Measurements from ENCODE around the gene CAPN5.

The CAPN5 gene

GRCh38 chr11:77080643-77081210 is 14.0 kb downstream of the CAPN5 start:
- intact Hi-C loops (cut with DNase I): no loop called here

DNA sequence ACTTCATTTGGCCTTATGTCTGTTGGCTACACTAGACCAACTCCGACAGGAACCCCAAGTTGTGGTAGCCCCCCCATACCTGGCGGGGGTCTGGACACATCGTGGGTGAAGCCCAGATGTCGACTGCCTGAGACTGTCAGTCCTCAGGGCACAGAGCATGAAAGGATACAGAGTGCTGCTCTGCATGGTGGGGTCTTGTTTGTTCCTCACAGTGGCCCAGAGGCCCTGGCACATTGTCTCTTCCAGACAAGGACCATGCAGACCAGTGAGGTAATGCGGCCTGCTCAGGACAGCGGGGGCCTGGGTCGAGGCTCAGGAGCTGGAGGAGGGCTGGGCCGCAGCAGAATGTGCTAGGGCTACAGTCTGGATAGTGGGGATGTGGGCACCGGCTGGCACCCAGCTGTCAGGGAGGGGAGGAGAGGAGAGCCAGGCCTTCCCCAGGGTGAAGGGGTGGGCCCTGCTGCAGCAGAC is 14.6 kb downstream of the CAPN5 start:
- DNase-seq: peak in 4 of 10 donors; percentile 7 to 78 (median 44)
- intact Hi-C loops (cut with DNase I): no loop called here

More at GRCh38 chr11:77080643-77081210, 14.0 kb downstream of the CAPN5 start:
- peak in 4 of 10 donors; percentile 2 to 51 (median 6) for DNase-seq

GRCh38 chr11:77081976-77082836 is 15.4 kb downstream of the CAPN5 start:
- DNase-seq: peak in 6 of 10 donors; percentile 2 to 86 (median 30)
- intact Hi-C loops (cut with DNase I): no loop called here

DNA sequence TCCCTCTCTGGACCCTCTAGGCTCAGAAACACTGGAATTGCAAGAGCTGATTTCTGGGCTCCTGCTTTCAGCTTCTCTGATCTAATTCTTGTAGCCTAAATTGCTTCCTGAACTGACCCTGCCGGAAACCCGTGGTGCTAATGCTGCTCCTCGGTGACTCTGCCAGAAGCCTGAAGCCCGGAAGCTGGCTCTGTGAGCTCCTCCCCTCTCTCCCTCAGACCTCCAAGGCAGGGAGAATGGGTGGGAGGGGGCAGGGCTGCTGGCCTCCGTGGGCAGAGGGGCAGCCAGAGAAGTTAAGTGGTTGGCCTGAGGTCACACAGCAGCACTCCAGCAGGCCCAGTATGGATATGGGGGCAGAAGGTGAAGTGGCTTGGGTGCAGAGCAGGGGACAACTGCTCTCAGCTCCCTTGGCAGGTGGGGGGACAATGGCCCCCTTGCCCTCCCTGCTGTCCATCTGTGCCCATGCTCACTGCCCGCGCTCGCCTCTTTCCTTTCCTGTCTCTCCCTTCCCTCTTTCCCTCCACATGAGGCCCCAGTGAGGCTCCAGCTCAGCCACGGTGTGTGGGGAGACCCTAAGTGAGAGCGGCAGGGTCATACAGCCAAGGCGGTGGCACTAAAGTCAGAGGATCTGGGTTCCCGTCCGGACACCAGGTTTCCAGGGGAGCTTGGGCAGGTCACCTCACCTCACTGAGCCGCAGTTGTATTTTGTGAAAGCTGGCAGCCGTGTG is 16.2 kb downstream of the CAPN5 start:
- DNase-seq: peak in 8 of 10 donors; percentile 6 to 72 (median 12)
- intact Hi-C loops (cut with DNase I): no loop called here

GRCh38 chr11:77083566-77084245 is 16.9 kb downstream of the CAPN5 start:
- intact Hi-C loops (cut with DNase I): no loop called here
- peak in 7 of 10 donors; percentile 1 to 57 (median 11) for DNase-seq

GRCh38 chr11:77084581-77085191 is 17.9 kb downstream of the CAPN5 start:
- peak in 7 of 10 donors; percentile 4 to 72 (median 6) for DNase-seq
- intact Hi-C loops (cut with DNase I): no loop called here

- intact Hi-C loops (cut with DNase I): no loop called here
- DNase-seq: peak in 2 of 10 donors; percentile 9 to 32
These were observed 18.9 kb downstream of the CAPN5 start for GRCh38 chr11:77085652-77086051.

DNA sequence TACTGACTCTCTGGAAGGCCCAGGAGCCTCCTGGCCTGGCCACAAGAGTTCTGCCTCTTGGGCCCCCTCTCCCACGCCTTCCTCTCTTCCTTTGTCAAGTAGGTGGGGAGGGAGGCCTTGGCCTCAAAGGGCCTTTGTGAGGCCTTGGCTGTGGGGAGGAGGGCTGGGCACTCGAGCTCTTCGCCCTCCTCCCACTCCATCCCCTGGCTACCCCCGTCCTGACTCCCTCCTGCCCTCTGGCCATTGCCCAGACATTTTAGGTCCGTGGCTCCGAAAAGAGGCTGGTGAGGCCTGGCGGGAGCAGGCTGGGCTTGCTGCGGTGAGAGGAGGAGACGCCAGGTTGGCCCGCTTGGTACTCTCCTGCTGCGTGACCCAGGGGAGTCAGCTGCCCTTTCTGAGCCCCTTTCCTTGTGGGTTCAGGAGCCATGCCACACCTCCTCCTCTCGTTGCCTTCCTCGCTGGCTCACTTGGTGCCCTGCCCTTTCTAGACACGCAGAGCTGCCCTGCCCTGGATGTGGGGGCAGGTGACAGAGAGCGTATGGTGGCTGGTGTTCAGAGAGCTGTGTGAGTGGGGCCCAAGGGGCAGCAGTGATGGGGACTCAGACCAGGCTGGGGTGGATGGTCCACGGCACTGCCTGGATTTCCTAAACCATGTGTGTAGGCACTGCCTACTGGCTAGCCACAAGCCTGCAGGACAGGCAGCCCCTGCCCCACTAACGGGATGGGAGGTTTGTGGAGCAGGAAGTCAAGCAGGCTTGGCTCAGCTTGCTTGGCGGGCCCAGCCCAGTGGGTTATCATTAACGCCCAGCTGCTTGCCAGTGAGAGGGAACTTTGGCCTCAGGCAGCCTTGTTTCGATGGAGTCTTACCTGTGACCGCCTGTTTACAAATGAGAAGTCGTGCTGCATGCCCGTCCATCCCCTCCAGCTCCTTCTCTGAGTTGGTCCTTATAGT is 20.0 kb downstream of the CAPN5 start:
- DNase-seq: peak in 4 of 10 donors; percentile 6 to 77 (median 70)
- intact Hi-C loops (cut with DNase I): no loop called here

- intact Hi-C loops (cut with DNase I): no loop called here
- DNase-seq: peak in 5 of 10 donors; percentile 0 to 64 (median 43)
These were observed 21.0 kb downstream of the CAPN5 start for GRCh38 chr11:77087723-77088225.

DNA sequence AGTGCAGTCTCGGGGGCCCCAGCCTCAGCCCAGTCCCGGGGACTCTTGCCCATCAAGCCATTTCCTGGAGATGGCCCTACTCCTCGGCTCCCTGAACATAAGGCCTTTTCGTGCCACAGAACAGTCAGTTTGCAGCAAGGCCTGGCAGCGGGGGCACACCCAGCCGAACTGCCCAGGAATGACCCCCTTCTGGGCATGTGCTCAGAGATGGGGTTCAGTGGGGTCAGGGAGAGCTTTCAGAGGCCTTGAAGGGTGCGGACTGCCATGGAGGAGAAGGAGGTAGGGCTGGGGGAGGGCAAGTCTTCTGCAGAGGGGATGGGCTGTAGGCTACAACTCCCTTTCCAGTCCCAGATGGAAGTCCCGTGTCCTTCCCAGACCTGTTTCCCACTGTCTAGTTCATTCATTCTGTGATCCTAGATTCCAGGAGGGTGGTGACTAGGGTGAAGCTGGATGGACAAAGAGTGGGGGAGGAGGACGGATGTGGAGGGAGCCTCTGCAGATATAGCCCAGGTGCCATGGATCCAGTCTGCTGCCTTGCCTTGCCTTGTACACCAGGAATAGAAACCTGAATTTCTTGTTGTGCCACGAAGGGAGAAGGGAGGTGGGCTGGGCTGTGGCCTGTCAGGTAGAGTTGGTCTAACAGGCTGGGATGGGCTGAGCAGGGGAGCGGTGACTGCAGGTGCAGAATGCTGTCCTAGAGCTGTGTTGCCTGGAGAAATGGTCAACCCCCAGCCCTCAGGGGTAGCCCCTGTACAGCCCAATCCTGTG is 21.6 kb downstream of the CAPN5 start:
- intact Hi-C loops (cut with DNase I): no loop called here
- peak in 5 of 10 donors; percentile 2 to 57 (median 50) for DNase-seq

DNA sequence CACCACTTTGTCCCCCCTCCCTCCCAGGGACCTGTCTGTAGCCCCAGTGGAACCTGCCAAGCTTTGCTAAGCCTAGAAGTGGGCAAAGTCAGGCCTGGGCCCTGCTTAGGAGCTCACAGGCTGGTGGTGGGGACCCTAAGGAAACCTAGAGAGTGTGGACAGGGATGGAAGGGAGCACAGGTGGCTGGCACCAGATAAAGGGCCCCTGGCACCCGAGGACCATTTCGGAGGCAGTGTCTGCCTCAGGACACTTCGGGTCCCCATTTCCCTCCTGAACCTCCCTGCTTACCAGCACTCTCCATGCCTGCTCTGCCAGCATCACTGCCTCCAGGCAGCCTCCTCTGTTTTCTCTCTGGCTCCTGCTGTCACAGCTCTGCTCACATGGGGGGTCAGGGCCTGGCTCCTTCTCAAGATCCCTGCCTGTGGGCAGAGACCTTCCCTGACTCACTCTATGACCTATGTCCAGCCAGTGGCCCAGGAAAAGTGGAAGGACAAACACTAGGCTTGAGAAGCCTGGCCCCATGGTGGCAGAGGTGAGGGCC is 22.3 kb downstream of the CAPN5 start:
- intact Hi-C loops (cut with DNase I): no loop called here
- peak in 3 of 10 donors; percentile 37 to 70 (median 38) for DNase-seq

- intact Hi-C loops (cut with DNase I): no loop called here
- peak in 3 of 10 donors; percentile 0 to 82 (median 55) for DNase-seq
These were observed 23.2 kb downstream of the CAPN5 start for GRCh38 chr11:77090046-77090372.

GRCh38 chr11:77090373-77091111 is 23.8 kb downstream of the CAPN5 start:
- peak in 5 of 10 donors; percentile 0 to 78 (median 52) for DNase-seq

GRCh38 chr11:77091146-77091940 is 24.6 kb downstream of the CAPN5 start:
- intact Hi-C loops (cut with DNase I): loop anchor here (1.0 kb wide), 1 partner anchor 44 kb away; no protein-coding TSS in a partner anchor
- DNase-seq: peak; percentile 65 to 96 (median 83)

More at GRCh38 chr11:77090373-77091111, 23.8 kb downstream of the CAPN5 start:
- intact Hi-C loops (cut with DNase I): loop anchor here (1.0 kb wide), 1 partner anchor 43 kb away; no protein-coding TSS in a partner anchor

DNA sequence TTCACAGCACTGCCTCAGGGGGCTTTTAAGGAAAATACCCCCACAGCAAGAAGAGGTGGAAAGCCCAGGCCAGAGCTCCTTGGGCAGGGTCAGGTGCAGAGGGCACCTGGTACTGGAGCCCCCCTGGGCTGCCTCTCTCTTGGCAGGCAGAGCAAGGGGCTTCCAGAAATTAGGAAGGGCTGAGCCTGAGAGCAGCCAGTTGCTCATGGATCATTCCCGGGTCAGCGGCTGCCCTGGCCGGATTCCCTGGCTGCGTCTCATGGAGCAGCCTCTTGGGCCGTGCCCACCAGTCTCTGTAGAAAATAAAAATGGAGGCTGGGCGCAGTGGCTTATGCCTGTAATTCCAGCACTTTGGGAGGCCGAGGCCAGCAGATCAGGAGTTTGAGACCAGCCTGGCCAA is 25.6 kb downstream of the CAPN5 start:
- peak in 4 of 10 donors; percentile 34 to 86 (median 77) for DNase-seq
- intact Hi-C loops (cut with DNase I): no loop called here

Measured in posterior cingulate gyrus (tissue), 11 donors.